Right atrium auricular region (tissue), 2 donors: ENCODE data around the gene ITSN2. TPM values are rescaled to one million over a fixed set of nuclear protein-coding genes. Genes with fewer than 3 reads are reported as not detected.

Source experiments
- DNase-seq: peaks from one replicate; pipeline ENCODE4 v3.0.0-alpha.2; 2019; ENCODE audit warnings: low spot score
- H3K27ac ChIP-seq, 2 donors: fragments of 200-600 bp; sonication (generic); 1 replicate in 1 of 2; 2 replicates in 1 of 2; pipeline ENCODE4 v1.5.1; 2016 to 2019
- H3K27me3 ChIP-seq, 2 donors: fragments of 200-600 bp; sonication (generic); one replicate each; pipeline versions ENCODE4 v1.5.1 to v1.6.0; 2017 to 2019
- H3K36me3 ChIP-seq: fragments of 200-600 bp; sonication (generic); one replicate; pipeline ENCODE4 v1.5.1; 2016
- H3K4me1 ChIP-seq, 2 donors: fragments of 200-600 bp; sonication (generic); one replicate each; pipeline versions ENCODE4 v1.5.1 to v1.6.0; 2017 to 2019
- H3K4me3 ChIP-seq, 2 donors: fragments of 200-600 bp; sonication (generic); 1 replicate in 1 of 2; 2 replicates in 1 of 2; pipeline ENCODE4 v1.5.1; 2017 to 2019; ENCODE audit warnings: mild to moderate bottlenecking in 1 of 2, moderate library complexity in 1 of 2
- H3K9me3 ChIP-seq, 2 donors: fragments of 200-600 bp; sonication (generic); one replicate each; pipeline ENCODE4 v1.5.1; 2019
- total RNA-seq, 2 donors: library from RNA; depleted of rRNA; stranded (reverse); fragments of >200 nt; gene quantifications; one replicate each; pipeline ENCODE4 v1.1.0, GENCODE V29; 2016
- TF ChIP-seq, protein P1 (sequence below), 2 donors: fragments of 200-600 bp; sonication (generic); IDR thresholded peaks; one replicate each; pipeline ENCODE4 v1.5.1; 2019; ENCODE audit warnings: antibody characterized with exemption in 2 of 2

Gene ITSN2
- total RNA-seq, 2 donors from 2014 or later: 40.1 to 40.4 TPM

DNA sequence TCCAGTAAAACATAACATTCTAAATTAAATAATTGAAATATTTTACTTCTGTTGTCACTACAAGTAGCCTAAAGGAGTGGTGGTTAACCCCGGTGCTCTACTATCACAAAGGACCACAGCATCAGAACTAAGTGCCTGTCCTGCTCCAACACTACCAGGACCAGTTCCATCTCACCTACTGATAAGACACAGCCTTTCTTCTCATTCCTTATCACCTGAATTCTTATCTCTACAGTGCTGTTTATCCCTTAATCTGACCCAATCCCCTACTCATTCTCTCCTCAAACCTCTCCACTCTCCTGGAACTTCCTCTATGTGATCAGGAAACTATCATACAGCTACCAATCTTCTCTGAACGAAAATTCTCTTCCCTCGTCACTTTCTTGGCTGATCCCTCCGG lies 80.2 kb downstream of the ITSN2 start:
- peaks cover 6% of the 10 kb centered on the region for H3K36me3 ChIP-seq
- no peaks in the 10 kb centered on the region for H3K9me3 ChIP-seq
- no peak overlapping the region for H3K27ac ChIP-seq
- no peak for DNase-seq
- H3K27me3 ChIP-seq: no peaks in the 10 kb centered on the region
- no peaks in the 10 kb centered on the region for H3K4me1 ChIP-seq
- no peak overlapping the region for H3K4me3 ChIP-seq
- TF ChIP-seq, protein P1, sequence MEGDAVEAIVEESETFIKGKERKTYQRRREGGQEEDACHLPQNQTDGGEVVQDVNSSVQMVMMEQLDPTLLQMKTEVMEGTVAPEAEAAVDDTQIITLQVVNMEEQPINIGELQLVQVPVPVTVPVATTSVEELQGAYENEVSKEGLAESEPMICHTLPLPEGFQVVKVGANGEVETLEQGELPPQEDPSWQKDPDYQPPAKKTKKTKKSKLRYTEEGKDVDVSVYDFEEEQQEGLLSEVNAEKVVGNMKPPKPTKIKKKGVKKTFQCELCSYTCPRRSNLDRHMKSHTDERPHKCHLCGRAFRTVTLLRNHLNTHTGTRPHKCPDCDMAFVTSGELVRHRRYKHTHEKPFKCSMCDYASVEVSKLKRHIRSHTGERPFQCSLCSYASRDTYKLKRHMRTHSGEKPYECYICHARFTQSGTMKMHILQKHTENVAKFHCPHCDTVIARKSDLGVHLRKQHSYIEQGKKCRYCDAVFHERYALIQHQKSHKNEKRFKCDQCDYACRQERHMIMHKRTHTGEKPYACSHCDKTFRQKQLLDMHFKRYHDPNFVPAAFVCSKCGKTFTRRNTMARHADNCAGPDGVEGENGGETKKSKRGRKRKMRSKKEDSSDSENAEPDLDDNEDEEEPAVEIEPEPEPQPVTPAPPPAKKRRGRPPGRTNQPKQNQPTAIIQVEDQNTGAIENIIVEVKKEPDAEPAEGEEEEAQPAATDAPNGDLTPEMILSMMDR (IDR thresholded peaks at IDR 0.05): no peak

DNA sequence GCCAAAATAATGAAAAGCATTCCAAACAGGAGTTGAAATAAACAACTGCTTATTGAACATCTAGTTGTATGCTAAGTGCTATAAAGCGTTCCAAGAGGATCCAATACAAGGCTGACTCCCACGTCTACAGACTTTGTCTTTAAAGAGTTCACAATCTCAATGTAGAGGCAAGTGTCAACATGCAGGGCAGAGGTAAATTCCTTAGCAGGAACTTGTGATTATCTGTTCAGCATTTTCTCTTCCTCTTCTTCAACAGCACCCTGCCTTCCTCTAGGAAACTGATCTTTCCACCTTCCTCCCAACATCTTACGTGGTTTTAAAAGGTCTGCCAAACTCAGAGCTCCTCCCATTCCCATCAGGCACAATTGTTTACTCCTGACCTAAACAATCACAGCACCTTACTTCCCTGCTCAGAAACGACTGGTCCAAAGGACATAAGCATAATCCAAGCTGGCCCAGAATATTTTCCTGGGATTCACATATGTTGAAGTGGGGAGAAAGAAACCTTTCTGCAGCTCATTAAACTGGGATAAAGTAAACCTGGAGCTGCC lies 83.9 kb downstream of the ITSN2 start:
- TF ChIP-seq, protein P1 (IDR thresholded peaks at IDR 0.05): no peak
- Histone ChIP-seq H3K27me3 (no peaks in the 10 kb centered on the region), H3K36me3 (peaks cover 11% of the 10 kb centered on the region), H3K27ac (no peak overlapping the region), H3K4me3 (no peak overlapping the region), H3K9me3 (no peaks in the 10 kb centered on the region), H3K4me1 (peaks cover 0 to 14% of the 10 kb centered on the region in 2 donors)
- DNase-seq: no peak

DNA sequence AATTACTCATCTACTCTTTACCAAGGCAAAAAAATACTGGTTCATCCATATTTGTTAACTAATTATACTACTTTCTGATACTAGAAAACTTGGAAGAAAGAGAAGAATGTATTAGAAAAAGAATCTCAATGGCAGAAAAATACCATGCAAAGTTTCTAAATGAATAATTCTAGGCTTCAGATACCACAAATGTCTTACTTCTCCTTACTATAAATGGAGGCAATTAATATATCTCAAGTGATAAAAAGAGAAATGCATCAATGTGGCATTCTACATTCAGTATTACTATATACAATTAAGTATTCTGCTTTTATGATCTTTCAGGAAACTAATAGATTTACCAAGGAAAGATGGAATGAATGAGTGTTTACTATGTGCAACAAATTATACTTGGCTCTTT lies 85.5 kb downstream of the ITSN2 start:
- H3K27ac ChIP-seq: no peak overlapping the region
- peaks cover 0 to 14% of the 10 kb centered on the region in 2 donors for H3K4me1 ChIP-seq
- H3K9me3 ChIP-seq: no peaks in the 10 kb centered on the region
- DNase-seq: no peak
- H3K4me3 ChIP-seq: no peak overlapping the region
- H3K27me3 ChIP-seq: no peaks in the 10 kb centered on the region
- peaks cover 25% of the 10 kb centered on the region for H3K36me3 ChIP-seq
- TF ChIP-seq, protein P1 (IDR thresholded peaks at IDR 0.05): no peak

DNA sequence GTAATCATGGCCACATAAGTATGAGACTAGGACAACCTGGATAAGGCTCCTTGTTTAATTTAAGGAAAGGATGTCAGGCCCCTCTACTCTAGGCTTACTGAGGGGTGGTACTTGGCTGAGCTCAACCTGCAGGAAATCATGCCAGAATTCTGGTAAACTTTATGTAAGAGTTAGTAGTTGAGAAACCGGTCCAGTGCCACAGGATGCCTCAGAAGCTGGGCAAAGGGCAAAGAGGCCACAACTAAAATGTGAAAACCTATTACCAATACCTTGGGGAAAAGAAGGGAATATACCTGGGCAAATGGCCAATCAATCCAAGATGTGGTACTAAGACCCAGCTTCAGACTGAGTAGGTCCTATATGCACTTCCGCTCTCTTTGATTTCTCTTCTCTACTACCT lies 86.7 kb downstream of the ITSN2 start:
- H3K27ac ChIP-seq: no peak overlapping the region
- no peaks in the 10 kb centered on the region for H3K27me3 ChIP-seq
- DNase-seq: no peak
- peaks cover 36% of the 10 kb centered on the region for H3K36me3 ChIP-seq
- TF ChIP-seq, protein P1 (IDR thresholded peaks at IDR 0.05): no peak
- H3K4me3 ChIP-seq: no peak overlapping the region
- H3K4me1 ChIP-seq: peaks cover 0 to 14% of the 10 kb centered on the region in 2 donors
- H3K9me3 ChIP-seq: no peaks in the 10 kb centered on the region

DNA sequence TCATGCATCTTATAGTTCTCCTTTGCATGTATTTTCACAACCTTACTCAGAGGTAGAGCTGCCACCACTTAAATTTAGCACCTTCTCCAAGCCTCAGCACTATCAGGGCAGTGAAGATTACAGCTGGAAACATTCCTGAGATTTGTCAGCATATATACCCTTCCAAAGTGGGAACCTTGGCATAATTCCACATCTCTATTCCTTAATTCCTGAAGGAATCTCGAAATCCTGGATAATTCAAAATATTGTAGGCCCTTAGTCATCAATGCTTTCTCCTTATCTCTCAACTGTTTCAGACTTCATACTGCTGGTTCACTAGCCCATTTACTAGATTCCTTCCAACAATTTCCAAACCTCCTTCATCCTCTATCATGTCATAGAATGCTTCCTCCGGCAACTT lies 87.4 kb downstream of the ITSN2 start:
- Histone ChIP-seq H3K27me3 (no peaks in the 10 kb centered on the region), H3K4me3 (no peak overlapping the region), H3K4me1 (peaks cover 0 to 14% of the 10 kb centered on the region in 2 donors), H3K27ac (peak overlapping the region in 1 of 2 donors; percentile 15), H3K36me3 (peaks cover 36% of the 10 kb centered on the region), H3K9me3 (no peaks in the 10 kb centered on the region)
- no peak for DNase-seq
- TF ChIP-seq, protein P1 (IDR thresholded peaks at IDR 0.05): no peak
